Panc1 (cell line): ENCODE data around the gene NDUFAF5. TPM values are rescaled to one million over a fixed set of nuclear protein-coding genes. Genes with fewer than 3 reads are reported as not detected.

Source experiments
- ATAC-seq: fragments of 200-7000 bp; cut with Tn5 transposase; 2 replicates; pipeline ENCODE4 v1.9.1; 2020; ENCODE audit warnings: mild to moderate bottlenecking, moderate library complexity
- BruUV-seq: library from RNA; stranded (reverse); fragments of 400-500 nt; replicated peaks from 2 replicates; lab custom pipeline; 2021; lab: Mats Ljungman, UMichigan
- CTCF ChIA-PET: fragments of 300-600 bp; sonication (Branson Sonifier 250); formaldehyde crosslinking; loops from one replicate; lab custom pipeline; 2022; ENCODE audit warnings: antibody characterized with exemption; lab: Charles Lee
- POLR2A ChIA-PET: fragments of 300-600 bp; sonication (Branson Sonifier 250); formaldehyde crosslinking; loops from one replicate; lab custom pipeline; 2022; ENCODE audit warnings: antibody characterized with exemption; lab: Charles Lee
- DNase-seq: peaks from one replicate; pipeline ENCODE4 v3.0.0-alpha.2; 2010; ENCODE audit warnings: low read depth, low spot score
- H3K27ac ChIP-seq: 2 replicates; pipeline ENCODE4 v1.5.1; 2011; ENCODE audit warnings: mild to moderate bottlenecking, low read length, inconsistent platforms
- H3K27me3 ChIP-seq: fragments of 200-500 bp; sonication (Bioruptor generic); 2 replicates; pipeline ENCODE4 v1.6.0; 2014; ENCODE audit warnings: low read length, inconsistent platforms; ENCODE audit not compliant: control insufficient read depth, insufficient read depth
- H3K36me3 ChIP-seq: fragments of 200-500 bp; sonication (Bioruptor generic); 2 replicates; pipeline ENCODE4 v1.5.1; 2014; ENCODE audit warnings: inconsistent platforms, mild to moderate bottlenecking, low read length, moderate library complexity; ENCODE audit not compliant: control insufficient read depth, insufficient read depth
- H3K4me1 ChIP-seq: 2 replicates; pipeline ENCODE4 v1.5.1; 2011; ENCODE audit warnings: inconsistent platforms, mild to moderate bottlenecking, low read length, moderate library complexity; ENCODE audit not compliant: control insufficient read depth, insufficient read depth
- H3K4me3 ChIP-seq, 2 experiments: 2 replicates each; pipeline ENCODE4 v1.5.1; 2011 to 2012; ENCODE audit warnings: low read depth in 2 of 2, low read length in 2 of 2, mild to moderate bottlenecking in 2 of 2, inconsistent platforms in 1 of 2, moderate library complexity in 1 of 2
- H3K9me3 ChIP-seq: fragments of 200-500 bp; sonication (Bioruptor generic); 2 replicates; pipeline ENCODE4 v1.5.1; 2014; ENCODE audit warnings: low read depth, mild to moderate bottlenecking, inconsistent platforms, low read length, moderate library complexity; ENCODE audit not compliant: control insufficient read depth, insufficient read depth
- POLR2AphosphoS5 ChIP-seq: IDR thresholded peaks from 2 replicates; pipeline ENCODE4 v1.6.1; 2012; ENCODE audit warnings: mild to moderate bottlenecking, low read depth, low read length, moderate library complexity
- SIN3A ChIP-seq: IDR thresholded peaks from 2 replicates; pipeline ENCODE4 v1.6.1; 2012; ENCODE audit warnings: low read depth, mild to moderate bottlenecking, low read length, moderate library complexity, borderline replicate concordance; ENCODE audit not compliant: insufficient read depth
- TCF7L2 ChIP-seq: IDR thresholded peaks from 2 replicates; pipeline ENCODE4 v1.6.1; 2011; ENCODE audit warnings: mild to moderate bottlenecking, low read depth, low read length, inconsistent platforms
- in situ Hi-C: cut with HindIII; loops from 2 replicates; pipeline ENCODE4 v1.10.0; 2016; ENCODE audit warnings: low sequenced_read_pairs, low pct_unique_long_range_greater_than_20kb
- intact Hi-C: fragments of 100-400 bp; cut with micrococcal nuclease; formaldehyde crosslinking; loops from one replicate; pipeline ENCODE4 v1.10.0; 2022; ENCODE audit not compliant: unreplicated experiment
- total RNA-seq: library from RNA; stranded (reverse); gene quantifications from one replicate; pipeline ENCODE4 v1.2.1, GENCODE V29; 2021; ENCODE audit not compliant: unreplicated experiment
- TF ChIP-seq, protein P1 (sequence below): fragments of 450-650 bp; IDR thresholded peaks from 2 replicates; pipeline ENCODE4 v1.5.1; 2017; ENCODE audit warnings: mild to moderate bottlenecking
- TF ChIP-seq, protein P2 (sequence below), 2 experiments: IDR thresholded peaks; 2 replicates each; pipeline ENCODE4 v1.6.1; 2011 to 2012; ENCODE audit warnings: low read depth in 2 of 2, control low read depth in 1 of 2, low read length in 1 of 2, mild to moderate bottlenecking in 1 of 2, moderate library complexity in 1 of 2; ENCODE audit not compliant: insufficient read depth in 1 of 2

The NDUFAF5 gene
- total RNA-seq, 1 experiment from 2014 or later = 23.0 TPM

DNA sequence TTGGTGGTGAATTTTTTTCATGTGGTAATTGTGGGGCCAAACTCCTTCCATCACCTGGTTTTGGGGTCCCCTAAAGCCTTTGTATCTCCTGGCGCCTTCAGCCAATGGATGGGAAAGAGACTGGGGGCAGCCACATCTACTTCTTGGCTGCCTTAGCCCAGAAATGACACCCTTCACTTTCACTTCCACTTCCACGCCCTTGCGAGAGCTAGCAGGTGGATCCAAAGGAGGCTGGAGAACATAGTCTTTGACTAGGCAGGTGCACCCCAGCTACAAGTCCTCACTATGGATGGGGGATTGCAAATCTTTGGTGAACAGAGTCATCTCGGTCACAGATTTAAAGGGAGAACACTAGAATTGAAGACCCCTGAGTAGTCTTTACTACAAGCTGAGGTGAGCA lies 70.8 kb downstream of the NDUFAF5 start:
- in situ Hi-C loops = no loop called here
- H3K27me3 ChIP-seq = no peaks in the 10 kb centered on the region
- H3K9me3 ChIP-seq = no peaks in the 10 kb centered on the region
- CTCF ChIA-PET = no interaction called here
- no peak overlapping the region for H3K4me3 ChIP-seq
- BruUV-seq = no TSS peak
- intact Hi-C loops = no loop called here
- no peak overlapping the region for H3K27ac ChIP-seq
- TF ChIP-seq, protein P1, sequence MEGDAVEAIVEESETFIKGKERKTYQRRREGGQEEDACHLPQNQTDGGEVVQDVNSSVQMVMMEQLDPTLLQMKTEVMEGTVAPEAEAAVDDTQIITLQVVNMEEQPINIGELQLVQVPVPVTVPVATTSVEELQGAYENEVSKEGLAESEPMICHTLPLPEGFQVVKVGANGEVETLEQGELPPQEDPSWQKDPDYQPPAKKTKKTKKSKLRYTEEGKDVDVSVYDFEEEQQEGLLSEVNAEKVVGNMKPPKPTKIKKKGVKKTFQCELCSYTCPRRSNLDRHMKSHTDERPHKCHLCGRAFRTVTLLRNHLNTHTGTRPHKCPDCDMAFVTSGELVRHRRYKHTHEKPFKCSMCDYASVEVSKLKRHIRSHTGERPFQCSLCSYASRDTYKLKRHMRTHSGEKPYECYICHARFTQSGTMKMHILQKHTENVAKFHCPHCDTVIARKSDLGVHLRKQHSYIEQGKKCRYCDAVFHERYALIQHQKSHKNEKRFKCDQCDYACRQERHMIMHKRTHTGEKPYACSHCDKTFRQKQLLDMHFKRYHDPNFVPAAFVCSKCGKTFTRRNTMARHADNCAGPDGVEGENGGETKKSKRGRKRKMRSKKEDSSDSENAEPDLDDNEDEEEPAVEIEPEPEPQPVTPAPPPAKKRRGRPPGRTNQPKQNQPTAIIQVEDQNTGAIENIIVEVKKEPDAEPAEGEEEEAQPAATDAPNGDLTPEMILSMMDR = no peak
- TF ChIP-seq, protein P2, sequence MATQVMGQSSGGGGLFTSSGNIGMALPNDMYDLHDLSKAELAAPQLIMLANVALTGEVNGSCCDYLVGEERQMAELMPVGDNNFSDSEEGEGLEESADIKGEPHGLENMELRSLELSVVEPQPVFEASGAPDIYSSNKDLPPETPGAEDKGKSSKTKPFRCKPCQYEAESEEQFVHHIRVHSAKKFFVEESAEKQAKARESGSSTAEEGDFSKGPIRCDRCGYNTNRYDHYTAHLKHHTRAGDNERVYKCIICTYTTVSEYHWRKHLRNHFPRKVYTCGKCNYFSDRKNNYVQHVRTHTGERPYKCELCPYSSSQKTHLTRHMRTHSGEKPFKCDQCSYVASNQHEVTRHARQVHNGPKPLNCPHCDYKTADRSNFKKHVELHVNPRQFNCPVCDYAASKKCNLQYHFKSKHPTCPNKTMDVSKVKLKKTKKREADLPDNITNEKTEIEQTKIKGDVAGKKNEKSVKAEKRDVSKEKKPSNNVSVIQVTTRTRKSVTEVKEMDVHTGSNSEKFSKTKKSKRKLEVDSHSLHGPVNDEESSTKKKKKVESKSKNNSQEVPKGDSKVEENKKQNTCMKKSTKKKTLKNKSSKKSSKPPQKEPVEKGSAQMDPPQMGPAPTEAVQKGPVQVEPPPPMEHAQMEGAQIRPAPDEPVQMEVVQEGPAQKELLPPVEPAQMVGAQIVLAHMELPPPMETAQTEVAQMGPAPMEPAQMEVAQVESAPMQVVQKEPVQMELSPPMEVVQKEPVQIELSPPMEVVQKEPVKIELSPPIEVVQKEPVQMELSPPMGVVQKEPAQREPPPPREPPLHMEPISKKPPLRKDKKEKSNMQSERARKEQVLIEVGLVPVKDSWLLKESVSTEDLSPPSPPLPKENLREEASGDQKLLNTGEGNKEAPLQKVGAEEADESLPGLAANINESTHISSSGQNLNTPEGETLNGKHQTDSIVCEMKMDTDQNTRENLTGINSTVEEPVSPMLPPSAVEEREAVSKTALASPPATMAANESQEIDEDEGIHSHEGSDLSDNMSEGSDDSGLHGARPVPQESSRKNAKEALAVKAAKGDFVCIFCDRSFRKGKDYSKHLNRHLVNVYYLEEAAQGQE (IDR thresholded peaks at IDR 0.05; ENCODE audit: insufficient read depth in 1 of 2, low read depth in 2 of 2, low read length in 1 of 2) = no peak
- TF ChIP-seq POLR2AphosphoS5 (no peak), TCF7L2 (no peak), SIN3A (no peak)
- DNase-seq (no peak), ATAC-seq (no peak)
- POLR2A ChIA-PET = no interaction called here
- H3K4me1 ChIP-seq = no peaks in the 10 kb centered on the region
- no peaks in the 10 kb centered on the region for H3K36me3 ChIP-seq

GRCh38 chr20:13856354-13856753 lies 71.5 kb downstream of the NDUFAF5 start:
- no peak for ATAC-seq
- Histone ChIP-seq H3K4me3 (no peak overlapping the region), H3K27me3 (no peaks in the 10 kb centered on the region), H3K9me3 (no peaks in the 10 kb centered on the region), H3K36me3 (no peaks in the 10 kb centered on the region), H3K27ac (no peak overlapping the region), H3K4me1 (no peaks in the 10 kb centered on the region)
- no peak for TF ChIP-seq SIN3A
- TF ChIP-seq TCF7L2 = no peak
- TF ChIP-seq, protein P2 (IDR thresholded peaks at IDR 0.05; ENCODE audit: insufficient read depth in 1 of 2, low read depth in 2 of 2, low read length in 1 of 2) = no peak
- TF ChIP-seq, protein P1 = no peak
- no peak for TF ChIP-seq POLR2AphosphoS5
- DNase-seq = no peak
- POLR2A ChIA-PET = no interaction called here
- intact Hi-C loops (no loop called here), in situ Hi-C loops (no loop called here)
- CTCF ChIA-PET = no interaction called here
- BruUV-seq = no TSS peak
